NCI-H2029 treated with DMSO at 0.1 percent for 48 hours (cell line): ENCODE data around the gene INPP5A.

Experiments used
- DNase-seq: peaks from one replicate; lab custom pipeline; 2025; lab: John Stamatoyannopoulos, UW

The INPP5A gene

DNA sequence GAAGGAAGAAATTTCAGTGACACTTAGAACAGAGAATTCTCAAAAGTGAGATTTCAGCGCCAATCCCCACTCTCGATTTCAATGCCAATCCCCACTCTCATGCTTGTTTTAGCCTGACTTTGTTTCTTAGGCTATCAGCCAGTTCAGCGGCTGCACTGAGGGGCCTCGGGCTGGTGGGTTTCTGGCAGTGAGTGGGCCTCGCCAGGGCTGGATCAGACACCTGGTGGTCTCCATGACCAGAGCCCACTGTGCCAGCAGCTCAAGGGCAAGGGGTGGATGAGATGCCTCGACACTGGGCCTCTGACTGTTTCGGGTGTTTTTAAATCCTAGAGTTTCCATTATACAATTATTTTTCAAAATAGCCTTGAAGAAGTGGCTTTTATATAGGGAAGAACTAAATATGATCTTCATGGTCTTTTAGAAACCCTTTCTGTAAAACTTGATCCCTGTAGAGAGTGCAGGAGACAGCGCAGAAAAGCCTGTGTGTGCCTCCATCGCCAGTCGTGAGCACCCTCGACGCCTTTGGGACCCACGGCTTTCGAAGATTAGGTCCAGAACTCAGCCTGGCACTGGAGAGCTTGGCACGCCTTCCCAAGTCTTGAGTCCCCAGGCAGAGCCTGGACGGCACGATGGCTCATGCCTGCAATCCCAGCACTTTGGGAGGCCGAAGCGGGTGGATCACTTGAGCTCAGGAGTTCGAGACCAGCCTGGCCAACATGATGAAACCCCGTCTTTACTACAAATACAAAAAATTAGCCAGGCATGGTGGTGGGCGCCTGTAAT is 76.2 kb downstream of the INPP5A start:
- DNase-seq: no peak

DNA sequence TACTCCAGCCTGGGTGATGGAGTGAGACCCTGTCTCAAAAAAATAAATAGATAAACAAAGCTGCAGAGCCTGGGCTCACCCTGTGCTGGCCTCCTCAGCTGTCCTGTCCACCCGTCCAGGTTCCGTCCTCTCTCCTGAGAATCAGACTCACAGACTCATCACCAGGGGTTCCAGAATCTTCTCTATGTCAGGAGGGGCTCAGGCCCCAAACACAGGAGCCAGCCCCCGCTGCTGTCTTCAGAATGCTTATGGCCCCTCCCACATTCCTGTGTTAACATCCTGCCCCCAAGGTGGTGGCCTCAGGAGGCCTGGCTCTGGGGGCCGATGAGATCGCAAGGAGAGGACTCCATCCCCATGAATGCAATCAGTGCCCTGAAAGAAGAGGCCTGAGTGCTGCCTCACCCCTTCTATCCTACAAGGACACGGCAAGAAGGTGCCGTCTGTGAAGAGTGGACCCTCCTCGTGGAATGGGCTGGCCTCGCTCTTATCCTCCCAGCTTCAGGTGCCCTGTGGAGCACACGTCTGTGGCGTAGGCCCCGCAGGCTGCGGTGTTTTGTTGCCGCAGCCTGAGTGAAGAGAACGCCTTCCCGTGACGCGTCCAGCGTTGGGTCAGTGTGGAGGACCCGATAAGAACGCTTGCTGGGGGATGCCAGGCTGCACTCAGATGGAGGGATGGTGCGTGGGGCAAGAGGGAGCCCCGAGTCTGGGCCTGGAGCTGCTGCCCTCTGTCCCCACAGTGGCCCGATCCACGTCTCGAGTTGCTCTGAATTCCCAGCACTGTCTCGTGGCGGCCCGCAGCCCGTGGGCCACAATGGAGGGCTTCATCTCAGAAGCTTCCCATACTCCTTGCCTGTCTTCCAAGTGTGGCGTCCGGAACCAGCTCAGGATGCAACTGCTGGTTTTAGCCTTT is 77.1 kb downstream of the INPP5A start:
- no peak for DNase-seq

DNA sequence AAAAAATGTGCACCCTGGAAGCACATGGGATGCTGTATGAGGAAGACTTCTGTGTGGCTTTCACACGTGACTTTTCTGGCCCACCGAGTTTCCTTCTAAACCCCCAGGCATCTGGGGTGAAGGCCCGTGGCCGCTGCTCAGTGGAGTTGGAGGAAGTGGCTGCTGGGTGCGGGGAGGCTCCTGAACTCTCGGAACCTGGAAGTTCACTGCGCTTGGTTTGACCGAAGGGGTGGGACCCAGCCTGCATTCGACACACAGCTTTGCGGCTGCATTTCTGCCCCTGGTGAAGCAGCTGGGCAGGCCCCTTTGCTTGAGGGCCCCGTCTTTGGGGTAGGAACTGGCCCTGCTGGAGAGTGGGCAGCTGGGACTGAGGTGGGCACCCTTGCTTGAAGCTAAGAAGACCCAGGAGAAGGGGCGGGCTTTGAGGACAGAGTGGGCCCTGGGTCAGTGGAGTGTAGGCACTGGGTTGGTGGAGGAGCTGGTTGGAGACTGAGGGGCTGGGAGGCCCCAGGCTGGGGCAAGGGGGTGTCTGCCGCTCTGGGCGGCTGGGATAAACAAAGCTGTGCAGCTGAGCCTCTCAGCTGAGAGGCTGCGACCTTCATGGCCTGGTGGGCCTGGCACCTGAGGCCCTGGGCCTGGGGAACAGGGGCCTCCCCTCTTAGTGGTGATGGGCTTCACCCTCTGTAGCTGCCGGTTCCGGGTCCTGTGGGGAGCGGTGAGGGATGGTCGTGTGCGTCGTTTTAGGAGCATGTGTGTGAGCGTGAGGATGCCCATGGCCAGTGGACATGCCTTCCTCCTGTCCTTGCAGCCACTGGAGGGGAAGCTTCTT is 78.0 kb downstream of the INPP5A start:
- no peak for DNase-seq

DNA sequence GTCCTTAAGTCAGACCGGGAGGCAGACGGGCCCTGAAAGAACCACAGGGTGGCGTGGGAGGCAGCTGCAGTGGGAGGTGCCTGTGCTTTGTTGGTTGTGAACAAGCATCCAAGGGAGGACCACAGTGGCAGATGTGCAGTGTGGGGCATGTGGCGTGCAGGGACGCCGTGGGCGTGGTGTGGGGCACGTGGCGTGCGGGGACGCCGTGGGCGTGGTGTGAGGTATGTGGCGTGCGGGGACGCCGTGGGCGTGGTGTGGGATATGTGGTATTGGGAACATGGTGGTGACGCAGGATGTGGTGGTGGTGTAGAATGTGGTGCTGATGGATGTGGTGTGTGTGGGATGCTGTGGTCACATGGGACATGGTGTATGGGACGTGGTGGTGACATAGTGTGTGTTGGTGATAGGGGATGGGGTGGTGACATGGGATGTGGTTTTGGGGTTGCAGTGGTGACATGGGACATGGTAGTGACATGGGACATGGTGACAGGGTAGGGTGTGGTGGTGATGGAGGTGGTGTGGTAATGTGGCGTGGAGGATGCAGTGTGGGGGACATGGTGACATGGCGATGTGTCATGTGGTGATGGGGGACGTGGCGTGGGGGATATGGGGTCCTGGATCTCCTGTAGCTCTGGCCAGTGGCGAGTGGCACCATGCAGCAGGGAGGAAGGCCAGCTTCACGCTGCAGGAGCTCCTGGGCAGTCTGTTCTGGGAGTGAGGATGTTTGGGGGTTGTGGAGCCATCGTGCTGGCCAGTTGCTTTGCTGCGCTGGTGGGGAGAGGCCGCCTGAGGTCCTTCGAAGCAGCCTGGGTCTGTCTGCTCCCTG is 78.8 kb downstream of the INPP5A start:
- no peak for DNase-seq

DNA sequence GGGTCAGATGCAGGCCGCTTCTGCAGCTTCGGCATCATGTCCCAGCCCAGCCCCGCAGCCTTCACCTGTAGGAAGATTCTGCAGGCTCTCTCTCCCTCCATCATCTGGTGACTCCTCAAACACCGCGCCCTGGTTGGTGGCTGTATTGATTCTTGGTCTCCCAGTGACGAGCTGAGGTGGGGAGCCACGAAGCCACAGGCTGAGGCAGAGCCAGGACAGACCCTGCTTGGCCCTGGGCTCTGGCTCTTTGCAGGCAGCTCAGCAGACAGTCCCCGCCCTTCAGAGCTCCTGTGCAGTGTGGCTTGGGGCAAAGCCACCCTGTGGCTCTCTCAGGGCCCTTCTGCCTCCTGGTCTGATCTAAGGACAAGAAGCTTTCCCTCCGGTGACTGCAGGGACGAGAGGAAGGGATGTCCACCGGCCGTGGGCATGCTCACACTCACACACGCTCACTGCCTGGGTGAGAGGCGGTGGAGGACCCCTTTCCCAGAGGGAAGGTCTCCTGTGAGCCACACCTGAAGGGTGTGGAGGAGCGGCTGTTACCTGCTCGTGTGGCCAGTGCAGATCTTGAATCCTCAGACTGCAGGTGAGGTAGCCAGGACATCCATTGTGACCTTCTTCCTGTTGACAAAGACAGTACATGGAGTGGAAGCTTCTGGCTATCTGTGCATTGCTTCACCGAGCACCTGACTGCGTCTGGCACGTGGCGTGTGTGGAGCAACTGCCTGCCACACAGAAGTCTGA is 79.6 kb downstream of the INPP5A start:
- DNase-seq: no peak

DNA sequence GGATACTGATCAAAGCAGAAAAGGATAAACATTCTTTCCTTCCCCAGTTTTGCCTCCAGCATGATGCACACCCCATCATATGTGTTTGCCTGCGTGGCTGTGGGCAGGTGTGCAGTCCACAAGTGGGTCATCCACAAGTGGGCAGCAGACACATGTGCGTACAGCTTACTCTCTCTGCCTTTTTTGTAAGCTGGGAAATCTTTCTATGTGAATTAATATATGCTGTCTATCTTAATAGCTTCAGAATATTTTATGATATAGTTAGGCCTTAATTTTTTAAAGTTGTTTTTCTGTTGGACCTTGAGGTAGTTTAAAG is 80.1 kb downstream of the INPP5A start:
- DNase-seq: no peak

DNA sequence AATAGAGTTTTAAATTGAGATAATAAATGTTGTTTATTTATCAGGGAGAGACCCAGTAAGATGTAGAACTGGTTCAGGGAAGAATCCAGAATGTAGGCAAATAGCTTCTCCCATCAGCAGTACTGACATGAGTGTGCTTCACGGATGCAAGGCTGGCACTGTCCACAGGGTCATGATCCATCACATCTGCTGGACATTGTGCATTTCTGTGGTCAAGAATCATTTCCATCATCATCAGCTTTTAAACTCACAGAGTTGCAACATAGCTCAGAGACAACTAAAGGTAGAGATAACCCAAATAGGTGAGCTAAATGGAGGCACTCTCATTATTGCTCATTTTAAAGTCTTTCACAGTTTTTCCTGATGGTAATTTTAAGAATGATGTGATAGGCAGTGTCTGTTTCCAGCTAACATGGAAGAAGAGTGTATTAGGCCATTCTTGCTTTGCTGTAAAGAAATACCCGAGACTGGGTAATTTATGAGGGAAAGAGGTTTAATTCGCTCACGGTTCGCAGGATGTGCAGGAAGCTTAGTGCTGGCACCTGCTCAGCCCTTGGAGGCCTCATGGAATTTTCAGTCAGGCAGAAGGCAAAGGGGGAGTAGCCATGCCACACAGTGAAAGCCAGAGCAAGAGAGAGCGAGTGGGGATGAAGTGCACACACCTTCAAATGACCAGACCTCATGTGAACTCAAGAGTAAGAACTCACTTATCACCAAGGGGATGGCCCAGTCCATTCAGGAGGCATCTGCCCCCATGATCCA is 80.8 kb downstream of the INPP5A start:
- DNase-seq: no peak

DNA sequence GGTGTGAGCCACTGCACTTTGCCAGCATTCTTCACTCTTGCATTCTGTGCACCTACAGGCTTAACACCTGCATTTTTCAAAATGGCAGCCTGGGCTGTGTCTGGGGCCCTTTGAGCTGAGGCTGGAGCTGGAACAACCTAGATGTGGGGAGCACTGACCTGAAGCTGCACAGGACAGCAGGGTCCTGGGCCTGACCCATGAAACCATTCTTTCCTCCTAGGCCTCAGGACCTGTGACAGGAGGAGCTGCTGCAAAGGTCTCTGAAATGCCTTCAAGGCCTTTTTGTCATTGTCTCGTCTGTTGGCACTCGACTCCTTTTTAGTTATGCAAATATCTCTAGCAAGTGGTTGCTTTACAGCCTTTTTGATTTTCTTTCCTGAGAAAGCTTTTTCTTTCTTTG is 82.3 kb downstream of the INPP5A start:
- no peak for DNase-seq

DNA sequence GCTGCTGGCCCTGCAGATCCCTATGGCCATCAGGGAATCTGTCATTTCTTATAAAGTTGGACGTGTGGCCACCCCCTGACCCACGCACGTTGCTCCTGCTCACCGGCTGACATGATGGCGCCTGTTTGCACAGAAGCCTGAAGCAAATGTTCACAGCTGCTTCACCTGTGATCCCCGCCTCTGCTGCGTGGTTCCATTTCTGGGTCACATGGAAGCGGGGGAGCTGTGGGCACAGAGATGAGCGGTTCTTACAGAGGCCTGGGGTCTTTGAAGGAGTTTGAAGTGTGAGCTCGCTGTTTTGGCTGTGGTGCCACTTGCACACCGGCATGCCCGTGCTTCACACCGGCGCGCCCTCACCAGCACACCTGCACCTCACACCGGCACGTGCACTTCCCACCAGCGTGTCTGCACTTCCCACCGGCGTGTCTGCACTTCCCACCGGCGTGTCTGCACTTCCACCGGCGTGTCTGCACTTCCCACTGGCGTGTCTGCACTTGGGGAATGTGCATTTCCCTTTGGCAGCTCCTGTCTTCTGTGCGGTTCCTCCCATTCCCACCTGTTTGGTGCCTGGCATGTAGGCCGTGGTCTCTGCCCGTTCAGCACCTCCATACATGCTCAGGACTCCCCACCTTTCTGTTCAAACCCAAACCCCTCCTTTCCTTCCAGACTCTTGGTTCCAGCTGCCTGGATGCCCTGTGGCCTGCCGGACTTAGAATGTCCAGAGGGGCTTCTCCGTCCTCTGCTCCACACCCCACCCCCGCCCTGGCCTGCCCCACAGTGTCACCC is 86.7 kb downstream of the INPP5A start:
- no peak for DNase-seq

DNA sequence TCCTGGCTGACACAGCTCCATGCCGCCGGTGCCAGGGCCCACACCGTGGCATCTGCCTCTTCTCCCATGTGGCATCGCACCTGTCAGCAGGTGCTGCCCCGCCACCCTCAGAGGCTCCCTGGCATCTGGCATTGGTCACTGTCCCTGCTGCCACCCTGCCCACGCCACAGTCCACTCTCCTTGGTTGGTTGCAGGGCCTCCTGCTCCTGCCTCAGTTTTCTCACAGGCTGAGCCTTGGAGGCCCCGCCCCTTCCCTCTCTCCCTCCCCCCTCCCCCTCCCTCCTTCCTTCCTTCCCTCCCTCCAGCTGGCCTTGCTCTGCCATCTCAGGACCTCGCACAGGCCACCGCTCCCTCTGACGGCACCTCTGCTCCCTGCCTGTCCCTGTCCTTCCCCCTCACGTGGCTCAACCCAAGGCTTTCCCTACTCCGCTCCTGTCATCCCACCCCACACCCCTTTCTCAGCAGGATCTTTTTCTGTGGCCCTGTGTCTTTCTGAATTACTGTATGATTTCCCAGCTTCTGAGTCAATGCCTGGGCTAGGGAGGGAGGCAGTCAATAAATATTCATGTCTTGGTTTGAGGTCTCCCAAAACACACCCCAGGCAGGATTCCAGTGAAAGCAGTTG is 87.4 kb downstream of the INPP5A start:
- no peak for DNase-seq

DNA sequence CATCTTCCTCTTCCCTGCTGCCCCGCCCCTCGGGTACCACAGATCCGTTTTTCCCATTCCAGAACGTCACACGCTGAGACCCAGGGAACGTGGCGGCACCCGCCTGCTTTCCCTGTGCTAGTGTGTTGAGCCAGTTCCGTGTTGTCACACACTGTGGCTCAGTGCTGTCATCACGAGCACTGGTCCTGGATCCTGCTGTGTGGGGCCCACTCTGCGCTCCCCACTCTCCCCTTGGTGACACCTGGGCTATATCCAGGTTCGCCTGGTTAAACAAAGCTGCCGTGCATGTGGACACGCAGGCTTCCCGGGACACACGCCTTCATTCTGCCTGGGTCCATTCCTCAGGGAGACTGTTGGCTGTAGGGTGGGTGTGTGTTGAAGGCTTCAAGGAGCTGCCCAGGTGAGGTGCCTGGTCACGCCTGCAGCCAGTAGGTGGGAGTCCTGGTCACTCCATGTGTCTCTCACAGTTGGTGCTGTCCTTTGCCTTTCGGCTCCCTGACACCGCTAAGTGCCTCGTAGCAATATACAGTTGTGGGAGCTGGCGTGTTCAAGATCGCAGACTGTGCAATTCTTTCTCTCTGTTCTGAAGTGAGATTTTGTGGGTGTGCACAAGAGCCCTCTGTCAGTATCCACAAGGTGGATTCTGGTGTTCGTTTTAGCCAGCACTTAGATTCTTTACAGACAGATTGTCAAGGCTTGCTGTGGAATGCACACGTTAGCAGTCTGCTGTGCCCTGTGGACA is 88.6 kb downstream of the INPP5A start:
- DNase-seq: no peak

DNA sequence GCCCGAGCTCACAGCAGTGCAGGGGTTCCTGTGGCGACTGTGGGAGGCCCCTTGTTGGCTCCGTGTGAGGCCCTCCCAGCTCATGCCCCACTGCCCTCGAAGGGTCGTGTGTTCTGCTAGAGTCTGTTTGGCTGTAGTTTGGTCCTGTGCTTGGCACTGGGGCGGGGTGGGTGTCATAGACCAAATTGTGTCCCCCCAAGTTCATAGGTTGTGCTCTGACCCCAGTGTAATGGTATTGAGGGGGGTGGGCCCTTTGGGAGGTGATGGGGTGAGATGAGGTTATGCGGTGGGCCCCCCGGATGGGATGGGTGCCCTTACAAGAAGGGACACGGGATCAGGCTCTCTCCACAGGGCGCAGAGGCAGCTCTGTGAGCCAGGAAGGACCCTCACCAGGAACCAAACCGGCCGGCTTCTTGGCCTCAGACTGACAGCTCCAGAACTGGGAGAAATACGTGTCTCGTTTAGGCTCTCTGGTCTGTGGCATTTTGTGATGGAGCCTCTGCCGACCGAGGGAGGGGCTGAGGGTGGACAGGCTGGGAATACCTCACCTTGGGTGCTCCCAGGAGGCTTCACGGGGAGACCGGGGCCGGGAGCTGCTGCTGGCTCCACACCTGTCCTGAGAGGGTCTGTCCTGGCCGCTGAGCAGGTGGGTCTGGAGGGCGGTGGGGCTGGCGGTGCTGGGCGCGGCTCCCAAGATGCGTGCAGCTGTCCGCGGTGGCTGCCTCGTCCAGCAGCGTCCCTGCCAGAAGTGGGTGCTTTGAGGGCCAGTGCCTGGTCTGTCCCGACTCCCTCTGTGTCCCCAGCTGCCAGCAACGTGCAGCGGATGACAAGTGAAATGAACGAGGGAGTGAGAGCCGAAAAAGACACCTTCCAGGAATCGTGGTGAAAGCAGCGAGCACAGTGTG is 89.4 kb downstream of the INPP5A start:
- no peak for DNase-seq

DNA sequence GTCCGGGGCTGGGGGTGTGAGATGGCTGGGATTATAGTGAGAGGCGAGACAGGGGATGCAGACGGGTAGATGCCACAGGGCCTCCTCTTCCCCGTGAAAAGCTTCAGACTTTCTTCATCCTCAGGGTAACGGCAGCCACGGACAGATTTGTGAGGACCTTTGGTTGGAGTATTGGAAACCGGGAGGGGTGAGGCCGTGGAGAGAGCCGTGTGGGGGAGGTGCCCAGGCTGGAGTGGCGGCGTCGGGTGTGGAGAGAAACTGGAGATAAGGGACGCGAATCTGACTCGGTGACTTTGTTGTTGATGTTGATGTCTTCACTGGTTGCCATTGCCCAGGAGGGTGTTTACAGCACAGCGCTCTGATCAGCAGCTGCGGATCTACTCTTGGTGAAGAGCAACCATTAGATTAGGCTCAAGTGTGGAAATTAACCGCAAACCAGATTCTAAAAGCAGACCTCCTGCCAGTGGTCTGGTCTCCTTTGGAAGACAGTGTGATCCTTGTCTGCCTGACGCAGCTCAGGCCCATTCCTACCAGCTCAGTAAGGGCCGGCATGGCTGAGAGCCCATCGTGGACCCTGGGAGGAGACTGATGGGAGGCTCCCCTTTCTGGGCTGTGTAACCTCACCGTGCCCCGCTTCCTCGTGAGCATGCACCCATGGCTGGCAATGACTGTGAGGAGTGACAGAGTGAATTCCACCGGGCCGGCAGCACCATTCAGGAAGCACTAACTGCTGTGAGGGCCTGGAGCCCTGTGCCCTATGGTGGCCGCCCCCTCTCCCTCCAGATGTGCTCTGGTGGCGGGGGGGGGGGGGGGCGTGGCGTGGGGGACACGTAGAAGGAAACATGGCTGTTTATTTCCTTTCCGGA is 90.3 kb downstream of the INPP5A start:
- DNase-seq: no peak

DNA sequence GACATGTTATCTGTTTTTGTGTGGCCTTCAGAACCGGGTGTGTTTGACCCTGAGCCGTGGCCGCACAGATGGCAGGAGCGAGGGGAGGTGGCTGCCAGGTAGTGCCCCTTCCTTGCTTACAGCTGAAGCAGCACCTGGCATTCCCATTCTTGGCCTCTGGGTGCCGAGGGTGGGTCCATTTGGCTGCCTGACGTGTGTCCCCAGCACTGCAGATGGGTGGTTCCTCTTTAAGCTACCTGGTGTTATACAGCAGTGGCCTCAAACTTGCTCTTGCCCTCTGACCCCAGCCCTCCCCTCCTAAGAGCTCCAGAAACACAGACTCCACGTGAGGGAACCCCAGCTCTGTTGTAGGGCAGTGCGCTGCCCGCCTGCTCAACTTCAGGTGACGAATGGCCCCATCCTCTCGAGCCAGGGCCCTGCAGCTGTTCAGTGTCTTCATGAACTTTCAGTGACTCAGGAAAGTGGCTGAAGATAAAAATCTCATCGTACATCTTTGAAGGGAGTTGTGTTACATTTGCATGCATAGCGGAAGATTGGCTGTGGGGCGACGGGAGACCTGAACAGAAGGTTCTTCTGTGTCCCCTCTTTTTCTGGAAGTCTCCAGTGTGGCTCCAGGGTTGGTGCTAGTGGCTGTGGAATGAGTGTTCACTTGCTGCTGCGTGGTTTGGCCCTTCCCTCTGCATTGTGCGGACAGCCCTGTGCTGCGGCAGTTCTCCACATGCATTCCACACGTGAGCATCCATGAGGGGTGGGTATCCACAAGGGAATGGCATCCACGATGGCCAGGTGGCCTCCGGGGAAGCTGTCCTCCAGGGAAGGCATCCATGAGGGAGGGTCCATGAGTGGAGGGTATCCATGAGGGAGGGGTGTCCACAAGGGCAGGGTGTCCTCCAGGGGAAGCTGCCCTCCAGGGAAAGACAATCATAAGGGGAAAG is 91.6 kb downstream of the INPP5A start:
- no peak for DNase-seq

DNA sequence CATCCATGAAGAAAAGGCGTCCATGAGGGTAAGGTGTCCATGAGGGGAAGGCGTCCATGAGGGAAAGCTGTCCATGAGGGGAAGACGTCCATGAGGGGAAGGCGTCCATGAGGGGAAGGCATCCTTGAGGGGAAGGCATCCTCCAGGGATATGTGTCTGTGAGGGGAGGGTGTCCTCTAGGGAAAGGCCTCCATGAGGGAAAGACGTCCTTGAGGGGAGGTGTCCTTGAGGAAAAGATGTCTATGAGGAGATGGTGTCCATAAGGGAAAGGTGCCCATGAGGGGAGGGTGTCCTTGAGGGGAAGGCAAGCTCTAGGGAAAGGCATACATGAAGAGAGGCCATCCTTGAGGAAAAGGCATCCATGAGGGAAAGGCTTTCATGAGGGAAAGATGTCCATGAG is 92.6 kb downstream of the INPP5A start:
- DNase-seq: no peak
